Chondrocyte (in vitro differentiated cells): ENCODE data around the gene RABEP2. TPM values are rescaled to one million over a fixed set of nuclear protein-coding genes. Genes with fewer than 3 reads are reported as not detected.
"Not testable (repeated sequence)": the region's sequence is repeated elsewhere in the genome, so short reads cannot be mapped to it uniquely, and the experiment has no call there.

Experiments
- DNase-seq: peaks from one replicate; pipeline ENCODE4 v3.0.0; 2021; ENCODE audit warnings: mixed read lengths, low spot score
- H3K27ac Mint-ChIP-seq: one replicate; pipeline ENCODE4 v1.8.0; 2021; ENCODE audit warnings: mild to moderate bottlenecking, moderate library complexity, mixed read lengths; ENCODE audit not compliant: unreplicated experiment
- H3K27me3 Mint-ChIP-seq: 2 replicates; pipeline ENCODE4 v1.8.0; 2021; ENCODE audit warnings: low read depth, mixed read lengths
- H3K36me3 Mint-ChIP-seq: 2 replicates; pipeline ENCODE4 v1.8.0; 2021; ENCODE audit warnings: low read depth, mixed read lengths
- H3K4me1 Mint-ChIP-seq: 2 replicates; pipeline ENCODE4 v1.8.0; 2021; ENCODE audit warnings: low read depth, mild to moderate bottlenecking, mixed read lengths
- H3K4me3 Mint-ChIP-seq: one replicate; pipeline ENCODE4 v1.8.0; 2021; ENCODE audit warnings: mild to moderate bottlenecking, moderate library complexity, mixed read lengths; ENCODE audit not compliant: unreplicated experiment
- H3K9me3 Mint-ChIP-seq: 2 replicates; pipeline ENCODE4 v1.8.0; 2021; ENCODE audit warnings: low read depth, mixed read lengths
- total RNA-seq: library from RNA; stranded (reverse); gene quantifications from 3 replicates; pipeline ENCODE4 v1.2.1, GENCODE V29; 2021
- TF ChIP-seq, protein P1 (sequence below): fragments of 200-600 bp; sonication (generic); IDR thresholded peaks from 2 replicates; pipeline ENCODE4 v1.5.0; 2021; ENCODE audit warnings: antibody characterized with exemption, mild to moderate bottlenecking, moderate library complexity

RABEP2 gene
- total RNA-seq, 1 donor from 2014 or later: 24.6 TPM

DNA sequence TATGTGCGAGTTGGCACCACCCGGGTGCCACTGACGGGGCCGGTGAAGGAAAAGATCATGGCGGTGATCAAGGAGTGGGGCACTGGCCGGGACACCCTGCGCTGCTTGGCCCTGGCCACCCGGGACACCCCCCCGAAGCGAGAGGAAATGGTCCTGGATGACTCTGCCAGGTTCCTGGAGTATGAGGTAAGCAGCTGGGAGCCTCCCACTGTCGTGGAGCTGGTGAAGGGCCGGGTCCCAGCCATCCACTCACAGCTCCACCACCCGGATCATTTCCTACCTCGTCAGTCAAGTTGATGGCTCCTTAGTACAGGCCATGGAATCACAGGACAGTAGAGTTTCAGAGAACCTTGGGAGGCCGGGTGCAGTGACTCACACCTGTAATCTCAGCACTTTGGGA lies 26.8 kb downstream of the RABEP2 start:
- H3K36me3 Mint-ChIP-seq: no peaks in the 10 kb centered on the region
- no peak overlapping the region for H3K27ac Mint-ChIP-seq
- H3K4me3 Mint-ChIP-seq: no peak overlapping the region
- no peaks in the 10 kb centered on the region for H3K9me3 Mint-ChIP-seq
- no peaks in the 10 kb centered on the region for H3K27me3 Mint-ChIP-seq
- TF ChIP-seq, protein P1, sequence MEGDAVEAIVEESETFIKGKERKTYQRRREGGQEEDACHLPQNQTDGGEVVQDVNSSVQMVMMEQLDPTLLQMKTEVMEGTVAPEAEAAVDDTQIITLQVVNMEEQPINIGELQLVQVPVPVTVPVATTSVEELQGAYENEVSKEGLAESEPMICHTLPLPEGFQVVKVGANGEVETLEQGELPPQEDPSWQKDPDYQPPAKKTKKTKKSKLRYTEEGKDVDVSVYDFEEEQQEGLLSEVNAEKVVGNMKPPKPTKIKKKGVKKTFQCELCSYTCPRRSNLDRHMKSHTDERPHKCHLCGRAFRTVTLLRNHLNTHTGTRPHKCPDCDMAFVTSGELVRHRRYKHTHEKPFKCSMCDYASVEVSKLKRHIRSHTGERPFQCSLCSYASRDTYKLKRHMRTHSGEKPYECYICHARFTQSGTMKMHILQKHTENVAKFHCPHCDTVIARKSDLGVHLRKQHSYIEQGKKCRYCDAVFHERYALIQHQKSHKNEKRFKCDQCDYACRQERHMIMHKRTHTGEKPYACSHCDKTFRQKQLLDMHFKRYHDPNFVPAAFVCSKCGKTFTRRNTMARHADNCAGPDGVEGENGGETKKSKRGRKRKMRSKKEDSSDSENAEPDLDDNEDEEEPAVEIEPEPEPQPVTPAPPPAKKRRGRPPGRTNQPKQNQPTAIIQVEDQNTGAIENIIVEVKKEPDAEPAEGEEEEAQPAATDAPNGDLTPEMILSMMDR: no peak
- H3K4me1 Mint-ChIP-seq: no peaks in the 10 kb centered on the region
- DNase-seq: no peak

DNA sequence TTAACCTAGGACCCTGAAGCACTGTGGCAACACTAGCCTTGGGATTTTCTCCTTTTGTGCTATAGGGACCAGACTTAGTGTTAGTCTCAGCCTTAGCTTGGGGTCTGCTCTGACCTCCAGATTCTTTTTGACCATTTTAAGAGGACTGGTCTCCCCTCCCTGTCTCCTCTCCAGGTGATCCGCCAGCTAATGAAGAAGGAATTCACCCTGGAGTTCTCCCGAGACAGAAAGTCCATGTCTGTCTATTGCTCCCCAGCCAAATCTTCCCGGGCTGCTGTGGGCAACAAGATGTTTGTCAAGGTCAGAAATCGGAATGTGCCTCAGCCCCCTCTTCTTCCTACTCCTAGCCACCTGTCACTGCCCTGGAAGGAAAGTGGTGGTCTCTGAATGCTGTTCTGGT lies 27.2 kb downstream of the RABEP2 start:
- no peak overlapping the region for H3K27ac Mint-ChIP-seq
- no peaks in the 10 kb centered on the region for H3K27me3 Mint-ChIP-seq
- H3K9me3 Mint-ChIP-seq: no peaks in the 10 kb centered on the region
- H3K4me1 Mint-ChIP-seq: no peaks in the 10 kb centered on the region
- no peak for DNase-seq
- TF ChIP-seq, protein P1: no peak
- no peaks in the 10 kb centered on the region for H3K36me3 Mint-ChIP-seq
- H3K4me3 Mint-ChIP-seq: no peak overlapping the region

DNA sequence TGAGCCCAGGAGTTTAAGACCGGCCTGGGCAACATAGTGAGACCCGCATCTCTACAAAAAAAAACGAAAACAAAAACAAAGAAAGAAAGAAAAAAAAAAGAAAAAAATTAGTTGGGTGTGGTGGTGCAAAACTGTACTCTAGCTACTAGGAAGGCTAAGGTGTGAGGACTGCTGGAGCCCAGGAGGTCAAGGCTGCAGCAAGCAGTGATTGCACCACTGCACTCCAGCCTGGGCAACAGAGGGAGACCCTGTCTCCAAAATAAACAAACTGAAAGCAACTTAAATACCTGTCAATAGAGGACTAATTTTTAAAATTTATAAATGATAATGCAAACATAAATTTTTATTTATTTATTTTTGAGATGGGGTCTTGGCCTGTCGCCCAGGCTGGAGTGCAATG lies 29.4 kb downstream of the RABEP2 start:
- Mint-ChIP-seq H3K27me3 (no peaks in the 10 kb centered on the region), H3K9me3 (no peaks in the 10 kb centered on the region)
- TF ChIP-seq, protein P1: no peak

DNA sequence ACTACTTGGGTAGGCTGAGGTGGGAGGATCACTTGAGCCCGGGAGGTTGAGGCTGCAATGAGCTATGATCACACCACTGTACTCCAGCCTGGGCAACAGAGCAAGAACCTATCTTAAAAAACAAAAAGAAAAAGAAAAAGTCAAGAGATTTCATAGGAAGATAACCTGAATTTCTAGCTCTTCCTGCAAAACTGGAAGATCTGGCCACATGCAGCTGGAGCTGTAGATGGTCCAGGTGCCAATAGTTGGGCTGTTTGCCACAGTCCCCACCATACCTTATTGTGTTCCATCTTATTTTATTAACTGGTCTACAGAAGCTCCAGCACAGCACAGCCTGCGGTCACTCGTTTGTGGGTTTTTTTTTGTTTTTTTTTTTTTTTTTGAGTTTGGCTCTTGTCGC lies 31.7 kb downstream of the RABEP2 start:
- TF ChIP-seq, protein P1: no peak
- H3K27me3 Mint-ChIP-seq: no peaks in the 10 kb centered on the region
- DNase-seq: no peak
- no peaks in the 10 kb centered on the region for H3K9me3 Mint-ChIP-seq
- H3K4me3 Mint-ChIP-seq: no peak overlapping the region
- H3K4me1 Mint-ChIP-seq: no peaks in the 10 kb centered on the region
- no peaks in the 10 kb centered on the region for H3K36me3 Mint-ChIP-seq
- no peak overlapping the region for H3K27ac Mint-ChIP-seq

More for the DNA sequence above, 29.4 kb downstream of the RABEP2 start:
- Mint-ChIP-seq H3K36me3 (no peaks in the 10 kb centered on the region), H3K4me1 (no peaks in the 10 kb centered on the region), H3K4me3 (no peak overlapping the region), H3K27ac (no peak overlapping the region)
- no peak for DNase-seq

- no peaks in the 10 kb centered on the region for H3K36me3 Mint-ChIP-seq
- no peak for DNase-seq
- no peaks in the 10 kb centered on the region for H3K9me3 Mint-ChIP-seq
- no peak overlapping the region for H3K27ac Mint-ChIP-seq
- no peaks in the 10 kb centered on the region for H3K27me3 Mint-ChIP-seq
- H3K4me3 Mint-ChIP-seq: no peak overlapping the region
- H3K4me1 Mint-ChIP-seq: no peaks in the 10 kb centered on the region
- TF ChIP-seq, protein P1: no peak
Observed at GRCh38 chr16:28891964-28892890, 32.8 kb downstream of the RABEP2 start.

DNA sequence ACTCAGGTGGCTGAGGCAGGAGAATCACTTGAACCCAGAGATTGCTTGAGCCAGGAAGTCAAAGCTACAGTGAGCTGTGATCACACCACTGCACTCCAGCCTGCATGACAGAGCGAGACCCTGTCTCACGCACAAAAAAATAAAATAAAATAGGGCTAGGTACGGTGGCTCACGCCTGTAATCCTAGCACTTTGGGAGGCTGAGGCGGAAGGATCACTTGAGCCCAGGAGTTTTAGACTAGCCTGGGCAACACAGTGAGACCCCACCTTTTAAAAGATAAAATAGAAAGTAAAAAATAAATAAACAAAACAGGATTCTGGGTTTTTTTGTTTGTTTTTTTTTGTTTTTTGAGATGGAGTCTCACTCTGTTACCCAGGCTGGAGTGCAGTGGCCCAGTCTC lies 34.7 kb downstream of the RABEP2 start:
- H3K4me1 Mint-ChIP-seq, H3K9me3 Mint-ChIP-seq, H3K36me3 Mint-ChIP-seq, H3K27ac Mint-ChIP-seq, H3K27me3 Mint-ChIP-seq, H3K4me3 Mint-ChIP-seq, DNase-seq: not testable (repeated sequence)
